Large intestine (tissue), 3 donors: ENCODE results near the gene MAN1C1. TPM values are rescaled to one million over a fixed set of nuclear protein-coding genes. Genes with fewer than 3 reads are reported as not detected.
"Not testable (repeated sequence)": the region's sequence is repeated elsewhere in the genome, so short reads cannot be mapped to it uniquely, and the experiment has no call there.

ENCODE experiments used
- DNase-seq, 2 donors: peaks; one replicate each; pipeline versions ENCODE4 v3.0.0 to v3.0.0-alpha.2; 2013
- H3K27ac ChIP-seq: one replicate; pipeline ENCODE4 v1.5.1; 2013; ENCODE audit warnings: low read length
- H3K27me3 ChIP-seq: 2 replicates; pipeline ENCODE4 v1.6.1; 2013; ENCODE audit warnings: low read length; ENCODE audit not compliant: control insufficient read depth, insufficient read depth
- H3K36me3 ChIP-seq: 2 replicates; pipeline ENCODE4 v1.6.1; 2013; ENCODE audit warnings: low read length; ENCODE audit not compliant: control insufficient read depth, insufficient read depth
- H3K4me1 ChIP-seq: one replicate; pipeline ENCODE4 v1.6.1; 2013; ENCODE audit warnings: low read length; ENCODE audit not compliant: control insufficient read depth, insufficient read depth
- H3K4me3 ChIP-seq: one replicate; pipeline ENCODE4 v1.5.1; 2013; ENCODE audit warnings: low read length
- H3K9me3 ChIP-seq: one replicate; pipeline ENCODE4 v1.6.1; 2013; ENCODE audit warnings: mild to moderate bottlenecking, low read depth, low read length, moderate library complexity; ENCODE audit not compliant: control insufficient read depth
- WGBS: methylation state at CpG from one replicate; pipeline ENCODE4 v1.1.5; 2013; ENCODE audit warnings: low lambda C conversion rate; ENCODE audit not compliant: insufficient coverage; 5-methylcytosine and 5-hydroxymethylcytosine counted together
- polyA plus RNA-seq: library from polyadenylated mRNA; unstranded; fragments of 120-200 nt; gene quantifications from one replicate; pipeline ENCODE4 v1.2.1, GENCODE V29; 2013

MAN1C1 gene
- polyA plus RNA-seq, 1 donor: 21.2 TPM

- Histone ChIP-seq H3K9me3 (no peaks in the 10 kb centered on the region), H3K4me3 (no peak overlapping the region), H3K36me3 (no peaks in the 10 kb centered on the region), H3K4me1 (no peaks in the 10 kb centered on the region), H3K27me3 (no peaks in the 10 kb centered on the region), H3K27ac (no peak overlapping the region)
- DNase-seq: no peak
- 100% methylated on average over 1 of the region's 14 CpGs for WGBS
Observed at GRCh38 chr1:25583519-25584370, 32.8 kb upstream of the MAN1C1 start.

GRCh38 chr1:25586181-25586588 lies 30.4 kb upstream of the MAN1C1 start:
- H3K9me3 ChIP-seq: no peaks in the 10 kb centered on the region
- 100% methylated on average over 3 of the region's 16 CpGs for WGBS
- no peak for DNase-seq
- H3K4me1 ChIP-seq: no peaks in the 10 kb centered on the region
- no peak overlapping the region for H3K4me3 ChIP-seq
- H3K27me3 ChIP-seq: no peaks in the 10 kb centered on the region
- no peak overlapping the region for H3K27ac ChIP-seq
- no peaks in the 10 kb centered on the region for H3K36me3 ChIP-seq

- Histone ChIP-seq H3K9me3 (no peaks in the 10 kb centered on the region), H3K36me3 (no peaks in the 10 kb centered on the region), H3K4me1 (no peaks in the 10 kb centered on the region), H3K27me3 (no peaks in the 10 kb centered on the region), H3K4me3 (no peak overlapping the region), H3K27ac (no peak overlapping the region)
- DNase-seq: no peak
- 95% methylated on average over 3 of the region's 8 CpGs for WGBS
Observed at GRCh38 chr1:25587290-25587689, 29.3 kb upstream of the MAN1C1 start.

GRCh38 chr1:25588224-25588623 lies 28.4 kb upstream of the MAN1C1 start:
- DNase-seq, H3K4me3 ChIP-seq, H3K9me3 ChIP-seq, H3K4me1 ChIP-seq, H3K27me3 ChIP-seq, H3K36me3 ChIP-seq, H3K27ac ChIP-seq: not testable (repeated sequence)
- no CpG with 5 or more reads among the region's 7 CpGs for WGBS

- not testable (repeated sequence) for H3K27ac ChIP-seq, DNase-seq, H3K9me3 ChIP-seq, H3K4me3 ChIP-seq, H3K4me1 ChIP-seq, H3K36me3 ChIP-seq, H3K27me3 ChIP-seq
- 92% methylated on average over 2 of the region's 13 CpGs for WGBS
Observed at GRCh38 chr1:25588786-25589185, 27.8 kb upstream of the MAN1C1 start.

GRCh38 chr1:25590096-25590824 lies 26.3 kb upstream of the MAN1C1 start:
- H3K4me3 ChIP-seq: no peak overlapping the region
- no peaks in the 10 kb centered on the region for H3K27me3 ChIP-seq
- no CpG with 5 or more reads among the region's 8 CpGs for WGBS
- H3K36me3 ChIP-seq: no peaks in the 10 kb centered on the region
- no peaks in the 10 kb centered on the region for H3K9me3 ChIP-seq
- H3K4me1 ChIP-seq: no peaks in the 10 kb centered on the region
- H3K27ac ChIP-seq: no peak overlapping the region
- no peak for DNase-seq

- 100% methylated on average over 1 of the region's 2 CpGs for WGBS
- no peaks in the 10 kb centered on the region for H3K4me1 ChIP-seq
- H3K36me3 ChIP-seq: no peaks in the 10 kb centered on the region
- no peaks in the 10 kb centered on the region for H3K27me3 ChIP-seq
- H3K4me3 ChIP-seq: no peak overlapping the region
- H3K9me3 ChIP-seq: no peaks in the 10 kb centered on the region
- DNase-seq: no peak
- no peak overlapping the region for H3K27ac ChIP-seq
Observed at GRCh38 chr1:25593861-25594260, 22.7 kb upstream of the MAN1C1 start.

- H3K27ac ChIP-seq: no peak overlapping the region
- no peaks in the 10 kb centered on the region for H3K36me3 ChIP-seq
- no peaks in the 10 kb centered on the region for H3K9me3 ChIP-seq
- no CpG with 5 or more reads among the region's 2 CpGs for WGBS
- no peak overlapping the region for H3K4me3 ChIP-seq
- no peak for DNase-seq
- H3K27me3 ChIP-seq: no peaks in the 10 kb centered on the region
- H3K4me1 ChIP-seq: no peaks in the 10 kb centered on the region
Observed at GRCh38 chr1:25594971-25595370, 21.6 kb upstream of the MAN1C1 start.

GRCh38 chr1:25596641-25597040 lies 19.9 kb upstream of the MAN1C1 start:
- not testable (repeated sequence) for H3K27ac ChIP-seq, H3K36me3 ChIP-seq, H3K9me3 ChIP-seq, H3K4me1 ChIP-seq, H3K4me3 ChIP-seq, DNase-seq, H3K27me3 ChIP-seq
- no CpG with 5 or more reads among the region's 5 CpGs for WGBS

GRCh38 chr1:25598879-25599278 lies 17.7 kb upstream of the MAN1C1 start:
- DNase-seq: no peak
- no CpG with 5 or more reads among the region's 1 CpG for WGBS
- Histone ChIP-seq H3K27me3 (no peaks in the 10 kb centered on the region), H3K4me1 (no peaks in the 10 kb centered on the region), H3K9me3 (no peaks in the 10 kb centered on the region), H3K4me3 (no peak overlapping the region), H3K27ac (no peak overlapping the region), H3K36me3 (no peaks in the 10 kb centered on the region)
